Left renal cortex interstitium (tissue), 4 donors: ENCODE results near the gene COA1. TPM values are rescaled to one million over a fixed set of nuclear protein-coding genes. Genes with fewer than 3 reads are reported as not detected.
"Not testable (repeated sequence)": the region's sequence is repeated elsewhere in the genome, so short reads cannot be mapped to it uniquely, and the experiment has no call there.

Experiments
- DNase-seq, 4 donors: peaks; one replicate each; pipeline ENCODE4 v3.0.0-alpha.2; 2013; ENCODE audit warnings: low read depth in 4 of 4, low spot score in 2 of 4, missing footprints in 1 of 4
- polyA plus RNA-seq, 4 donors: library from polyadenylated mRNA; unstranded; fragments of 120-200 nt; gene quantifications; one replicate each; pipeline ENCODE4 v1.2.1, GENCODE V29; 2013; ENCODE audit not compliant: insufficient read length in 4 of 4

The COA1 gene
- polyA plus RNA-seq, 4 donors, result 61.2 to 86.5 (median 72.0) TPM

GRCh38 chr7:43693687-43694398 is 35.5 kb downstream of the COA1 start:
- DNase-seq, result no peak

GRCh38 chr7:43692582-43693373 is 36.5 kb downstream of the COA1 start:
- no peak for DNase-seq

- no peak for DNase-seq
Measured at GRCh38 chr7:43691611-43692010, 37.7 kb downstream of the COA1 start.

GRCh38 chr7:43689115-43689514 is 40.2 kb downstream of the COA1 start:
- no peak for DNase-seq

- DNase-seq, result not testable (repeated sequence)
Measured at GRCh38 chr7:43687866-43688265, 41.5 kb downstream of the COA1 start.

GRCh38 chr7:43686991-43687390 is 42.3 kb downstream of the COA1 start:
- no peak for DNase-seq

GRCh38 chr7:43680736-43681135 is 48.6 kb downstream of the COA1 start:
- DNase-seq, result no peak

GRCh38 chr7:43679210-43680068 is 49.9 kb downstream of the COA1 start:
- no peak for DNase-seq

- DNase-seq, result no peak
Measured at GRCh38 chr7:43678315-43678714, 51.0 kb downstream of the COA1 start.

- no peak for DNase-seq
Measured at GRCh38 chr7:43677864-43678263, 51.5 kb downstream of the COA1 start.

GRCh38 chr7:43674559-43675436 is 54.5 kb downstream of the COA1 start:
- DNase-seq, result no peak

- not testable (repeated sequence) for DNase-seq
Measured at GRCh38 chr7:43673243-43673976, 55.9 kb downstream of the COA1 start.

GRCh38 chr7:43671521-43671920 is 57.8 kb downstream of the COA1 start:
- DNase-seq, result no peak

- no peak for DNase-seq
Measured at GRCh38 chr7:43669286-43670081, 59.8 kb downstream of the COA1 start.

- no peak for DNase-seq
Measured at GRCh38 chr7:43668035-43668434, 61.3 kb downstream of the COA1 start.

GRCh38 chr7:43666938-43667337 is 62.4 kb downstream of the COA1 start:
- no peak for DNase-seq

GRCh38 chr7:43664681-43665080 is 64.6 kb downstream of the COA1 start:
- no peak for DNase-seq

- no peak for DNase-seq
Measured at GRCh38 chr7:43660141-43660540, 69.2 kb downstream of the COA1 start.

- DNase-seq, result no peak
Measured at GRCh38 chr7:43659549-43659896, 69.8 kb downstream of the COA1 start.
